Astrocyte of the spinal cord (primary cell): ENCODE measurements around the gene FUBP3.

Experiments
- DNase-seq: peaks from one replicate; pipeline ENCODE4 v3.0.0; 2011; ENCODE audit warnings: low read depth, low spot score
- H3K4me3 ChIP-seq: 2 replicates; pipeline ENCODE4 v1.5.1; 2011; ENCODE audit warnings: low read depth, mild to moderate bottlenecking, low read length, moderate library complexity
- in situ Hi-C: cut with HindIII; loops from 2 replicates; pipeline ENCODE4 v1.10.0; 2017; ENCODE audit warnings: low sequenced_read_pairs
- TF ChIP-seq, protein P1 (sequence below): IDR thresholded peaks from 2 replicates; pipeline ENCODE4 v1.5.1; 2012; ENCODE audit warnings: low read depth, mild to moderate bottlenecking, low read length, inconsistent platforms

Gene FUBP3

DNA sequence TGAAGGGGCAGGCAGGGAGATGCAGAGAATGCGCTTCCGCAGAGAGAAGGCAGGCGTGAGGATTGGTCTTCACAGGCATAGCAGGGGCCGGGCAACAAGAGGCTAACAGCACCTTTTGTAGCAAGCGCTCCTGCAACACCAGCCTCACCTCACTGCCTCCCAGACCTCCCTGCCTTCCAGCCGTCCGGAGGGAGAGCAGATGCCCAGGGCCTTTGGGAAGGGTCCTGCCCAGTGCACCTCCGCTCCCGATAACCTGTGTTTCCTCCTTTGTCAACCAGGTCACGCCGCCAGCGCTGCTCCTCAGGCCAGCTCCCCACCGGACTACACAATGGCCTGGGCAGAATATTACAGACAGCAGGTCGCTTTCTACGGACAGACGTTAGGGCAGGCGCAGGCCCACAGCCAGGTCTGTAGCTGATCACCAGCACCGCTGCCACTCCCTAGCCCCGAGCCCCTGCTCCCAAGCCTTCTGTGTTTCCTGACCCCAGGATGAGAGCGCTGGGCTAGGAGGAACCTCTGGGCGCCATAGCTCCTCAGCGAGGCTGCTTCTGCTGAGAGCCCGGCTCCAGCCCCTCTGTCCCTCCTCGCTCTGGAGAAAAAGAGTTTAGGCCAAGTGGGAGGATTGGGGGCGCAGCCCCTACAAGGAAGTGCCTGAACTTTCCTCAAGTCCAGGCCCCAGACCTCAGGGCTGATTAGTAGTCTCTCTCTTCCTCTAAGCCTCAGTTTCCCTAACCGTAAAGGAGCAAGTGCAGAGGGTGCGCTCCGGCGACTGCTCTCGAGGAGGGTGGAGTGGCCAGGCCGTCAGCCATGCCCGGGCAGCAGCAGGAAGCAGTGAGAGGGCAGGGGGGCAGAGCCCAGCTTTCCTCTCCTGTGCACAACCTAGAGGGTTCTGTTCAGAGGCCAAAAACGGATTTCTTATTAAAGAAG, 56.6 kb downstream of the FUBP3 start:
- no peak for DNase-seq
- TF ChIP-seq, protein P1, sequence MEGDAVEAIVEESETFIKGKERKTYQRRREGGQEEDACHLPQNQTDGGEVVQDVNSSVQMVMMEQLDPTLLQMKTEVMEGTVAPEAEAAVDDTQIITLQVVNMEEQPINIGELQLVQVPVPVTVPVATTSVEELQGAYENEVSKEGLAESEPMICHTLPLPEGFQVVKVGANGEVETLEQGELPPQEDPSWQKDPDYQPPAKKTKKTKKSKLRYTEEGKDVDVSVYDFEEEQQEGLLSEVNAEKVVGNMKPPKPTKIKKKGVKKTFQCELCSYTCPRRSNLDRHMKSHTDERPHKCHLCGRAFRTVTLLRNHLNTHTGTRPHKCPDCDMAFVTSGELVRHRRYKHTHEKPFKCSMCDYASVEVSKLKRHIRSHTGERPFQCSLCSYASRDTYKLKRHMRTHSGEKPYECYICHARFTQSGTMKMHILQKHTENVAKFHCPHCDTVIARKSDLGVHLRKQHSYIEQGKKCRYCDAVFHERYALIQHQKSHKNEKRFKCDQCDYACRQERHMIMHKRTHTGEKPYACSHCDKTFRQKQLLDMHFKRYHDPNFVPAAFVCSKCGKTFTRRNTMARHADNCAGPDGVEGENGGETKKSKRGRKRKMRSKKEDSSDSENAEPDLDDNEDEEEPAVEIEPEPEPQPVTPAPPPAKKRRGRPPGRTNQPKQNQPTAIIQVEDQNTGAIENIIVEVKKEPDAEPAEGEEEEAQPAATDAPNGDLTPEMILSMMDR = no peak
- in situ Hi-C loops = no loop called here

DNA sequence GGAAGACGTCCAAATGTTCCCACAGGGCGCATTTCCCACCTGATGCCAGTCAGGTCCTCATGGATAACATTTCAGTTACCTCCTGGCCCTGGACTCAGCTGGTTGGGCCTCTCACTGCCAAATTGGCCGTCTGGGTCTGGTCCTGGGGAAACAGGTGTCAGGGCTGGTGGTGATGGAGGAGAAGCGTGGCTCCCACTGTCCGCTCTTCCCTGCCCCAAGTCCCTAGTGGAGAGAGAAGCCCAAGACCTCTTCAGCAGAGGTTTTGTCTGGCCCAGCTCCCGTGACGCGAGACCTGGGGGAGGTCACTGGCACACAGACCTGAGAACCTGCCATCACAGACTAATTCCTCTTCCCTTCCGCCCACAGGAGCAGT, 57.3 kb downstream of the FUBP3 start:
- no peak for DNase-seq
- TF ChIP-seq, protein P1 = no peak
- in situ Hi-C loops = no loop called here
- no peak overlapping the region for H3K4me3 ChIP-seq

More for the DNA sequence above, 56.6 kb downstream of the FUBP3 start:
- H3K4me3 ChIP-seq = no peak overlapping the region

DNA sequence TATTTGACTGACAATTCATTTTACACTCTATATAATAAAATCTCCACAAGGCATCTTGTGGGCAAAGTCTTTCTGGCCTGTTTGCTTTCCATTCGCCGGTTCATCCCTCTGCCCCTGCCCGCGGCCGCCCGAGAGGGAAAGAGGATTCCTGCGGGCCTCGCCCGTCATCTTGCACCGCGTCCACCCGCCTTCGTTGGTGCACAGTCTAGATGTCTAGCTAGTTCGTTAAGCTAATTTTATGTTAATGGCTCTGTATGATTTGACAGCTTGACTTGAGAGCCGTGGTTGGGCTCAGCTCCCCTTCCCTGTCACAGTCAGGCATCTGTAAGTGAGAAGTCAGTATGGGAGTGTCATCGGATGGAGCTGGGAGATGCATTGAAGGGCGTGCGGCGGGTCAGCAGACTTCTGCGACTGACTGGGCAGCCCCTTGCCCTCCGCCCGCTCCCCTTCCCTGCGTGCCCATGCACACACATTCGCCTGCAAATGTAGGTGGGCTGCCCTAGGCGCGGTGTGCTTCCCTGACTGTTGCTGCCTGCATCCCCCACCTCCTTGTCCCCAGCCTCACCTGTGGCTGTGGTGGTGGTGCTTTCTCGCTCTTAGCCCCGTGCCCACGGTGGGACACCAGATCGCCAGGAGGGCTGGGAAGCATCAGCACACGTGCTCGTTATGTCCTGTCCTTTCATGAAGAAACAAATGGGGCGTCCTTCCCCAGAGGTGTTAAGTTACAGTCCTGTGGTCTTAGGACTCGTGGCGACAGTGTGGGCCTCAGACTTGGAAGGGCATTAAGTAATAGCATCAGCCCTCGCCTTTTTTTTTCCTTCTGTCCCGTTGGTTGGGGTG, 59.1 kb downstream of the FUBP3 start:
- in situ Hi-C loops = no loop called here
- TF ChIP-seq, protein P1 = no peak
- no peak for DNase-seq
- no peak overlapping the region for H3K4me3 ChIP-seq

DNA sequence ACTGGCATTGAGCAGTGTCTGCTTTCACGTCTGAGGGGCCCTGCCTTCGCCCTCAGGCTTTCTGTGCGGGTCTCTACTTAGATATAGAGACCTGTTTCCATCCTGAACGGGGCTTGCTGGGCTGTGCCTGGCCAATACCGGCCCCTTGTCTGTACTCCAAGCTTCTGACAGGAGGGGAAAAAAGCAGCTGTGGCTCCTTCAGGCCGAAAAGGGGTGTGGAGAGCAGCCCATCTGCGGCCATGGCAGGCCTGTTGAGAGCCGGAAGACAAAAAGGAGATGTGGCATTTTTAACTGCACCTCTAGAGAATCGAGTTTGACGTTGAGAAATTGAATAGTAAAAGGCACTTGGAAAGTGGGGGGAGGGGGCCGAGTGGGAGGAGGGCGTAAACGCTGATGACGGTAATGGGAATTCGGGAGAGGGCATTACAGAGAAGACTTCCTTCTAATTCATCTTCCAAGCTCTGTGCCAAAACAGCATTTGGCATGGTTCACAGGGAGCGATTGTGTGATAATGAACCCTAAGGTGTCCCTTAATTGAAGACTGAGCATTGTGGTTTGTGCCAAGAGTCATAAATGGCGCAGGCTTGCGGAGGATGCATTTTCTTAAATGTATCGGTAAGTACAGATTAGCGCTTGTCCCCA, 59.9 kb downstream of the FUBP3 start:
- TF ChIP-seq, protein P1 = no peak
- DNase-seq = no peak
- no peak overlapping the region for H3K4me3 ChIP-seq
- in situ Hi-C loops = no loop called here

DNA sequence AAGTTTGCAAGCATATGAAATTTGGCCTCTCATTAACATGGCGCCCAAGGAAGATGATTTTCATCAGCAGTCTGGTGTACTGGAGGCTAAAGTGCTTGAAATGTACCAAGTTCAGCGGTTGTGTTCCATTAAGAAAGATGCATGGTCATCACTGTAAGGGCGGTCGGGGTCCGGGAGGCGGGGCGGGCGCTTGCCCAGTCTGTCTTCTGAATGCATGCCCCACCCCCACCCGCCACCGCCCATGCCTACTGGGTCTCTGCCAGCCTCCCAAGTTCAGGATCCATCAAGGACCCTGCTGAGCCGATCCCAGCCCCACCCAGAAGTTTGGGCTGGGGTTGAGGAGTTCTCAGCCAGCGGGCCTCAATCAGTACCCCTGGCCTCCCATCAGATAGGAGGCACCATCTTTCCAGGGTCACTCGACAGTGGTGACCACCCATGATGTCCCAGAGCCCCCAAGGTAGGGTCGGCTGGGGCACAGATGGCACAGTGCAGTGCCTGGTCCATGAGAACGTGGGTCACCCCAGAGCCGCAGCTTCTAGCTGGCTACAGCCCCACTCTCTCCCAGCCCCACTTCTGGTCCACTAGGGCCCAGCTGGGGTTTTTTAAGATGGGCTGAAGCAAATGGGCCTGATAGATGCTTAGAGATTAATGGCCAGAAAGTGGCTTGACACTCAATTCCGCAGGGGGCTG, 60.6 kb downstream of the FUBP3 start:
- in situ Hi-C loops = no loop called here
- TF ChIP-seq, protein P1 = no peak
- DNase-seq = no peak
- no peak overlapping the region for H3K4me3 ChIP-seq

DNA sequence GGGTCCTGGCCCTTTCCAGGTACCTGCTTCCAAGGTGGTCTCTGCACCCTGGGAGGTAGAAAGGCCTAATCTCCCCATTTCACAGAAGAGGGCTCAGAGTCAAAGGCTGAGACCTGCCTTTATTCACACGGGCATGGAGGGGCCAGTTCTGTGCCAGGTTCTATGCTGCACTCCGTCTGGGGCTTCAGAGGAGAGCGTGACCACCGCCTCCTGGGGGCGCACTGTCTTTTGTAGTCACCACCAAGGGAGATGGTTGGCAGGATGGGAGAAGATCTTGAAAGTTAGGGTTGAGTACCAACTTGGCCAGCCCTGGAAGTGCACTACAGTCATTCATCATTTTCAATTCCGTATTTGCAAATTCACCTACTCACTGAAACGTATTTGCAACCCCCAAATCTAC, 61.3 kb downstream of the FUBP3 start:
- in situ Hi-C loops = no loop called here
- no peak overlapping the region for H3K4me3 ChIP-seq
- no peak for DNase-seq
- TF ChIP-seq, protein P1 = no peak
